ENCODE measurements around the gene FARP1.

The FARP1 gene

DNA sequence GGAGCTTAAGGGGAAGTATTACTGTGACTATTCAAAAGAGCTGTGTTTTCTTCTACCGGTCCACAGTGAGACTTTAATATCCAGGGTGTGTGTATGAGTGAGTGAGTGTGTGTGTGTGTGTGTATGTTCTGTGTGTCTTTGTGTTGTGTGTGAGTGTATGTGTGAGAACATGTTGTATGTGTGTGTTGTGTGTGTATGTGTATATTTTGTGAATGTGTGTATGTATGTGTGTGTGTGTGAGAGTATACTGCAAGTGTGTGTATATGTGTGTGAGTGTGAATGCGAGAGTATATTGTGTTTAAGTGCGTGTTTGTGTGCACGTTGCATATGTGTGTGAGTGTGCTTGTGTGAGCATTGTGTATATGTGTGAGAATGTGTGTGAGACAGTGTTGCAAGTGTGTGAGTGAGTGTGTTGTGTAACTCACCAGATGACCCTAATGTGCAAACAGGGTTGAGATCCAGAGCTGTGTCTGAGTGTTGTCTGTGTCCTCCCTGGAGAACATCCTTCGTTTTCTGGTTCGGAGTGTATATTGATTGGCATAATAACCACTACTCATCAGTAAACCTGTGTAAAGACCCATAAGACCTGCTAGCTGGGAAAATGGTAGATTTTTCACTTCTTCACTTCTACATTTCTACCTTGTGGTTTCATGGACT is 135.3 kb downstream of the FARP1 start:
- TF ChIP-seq, protein P1, sequence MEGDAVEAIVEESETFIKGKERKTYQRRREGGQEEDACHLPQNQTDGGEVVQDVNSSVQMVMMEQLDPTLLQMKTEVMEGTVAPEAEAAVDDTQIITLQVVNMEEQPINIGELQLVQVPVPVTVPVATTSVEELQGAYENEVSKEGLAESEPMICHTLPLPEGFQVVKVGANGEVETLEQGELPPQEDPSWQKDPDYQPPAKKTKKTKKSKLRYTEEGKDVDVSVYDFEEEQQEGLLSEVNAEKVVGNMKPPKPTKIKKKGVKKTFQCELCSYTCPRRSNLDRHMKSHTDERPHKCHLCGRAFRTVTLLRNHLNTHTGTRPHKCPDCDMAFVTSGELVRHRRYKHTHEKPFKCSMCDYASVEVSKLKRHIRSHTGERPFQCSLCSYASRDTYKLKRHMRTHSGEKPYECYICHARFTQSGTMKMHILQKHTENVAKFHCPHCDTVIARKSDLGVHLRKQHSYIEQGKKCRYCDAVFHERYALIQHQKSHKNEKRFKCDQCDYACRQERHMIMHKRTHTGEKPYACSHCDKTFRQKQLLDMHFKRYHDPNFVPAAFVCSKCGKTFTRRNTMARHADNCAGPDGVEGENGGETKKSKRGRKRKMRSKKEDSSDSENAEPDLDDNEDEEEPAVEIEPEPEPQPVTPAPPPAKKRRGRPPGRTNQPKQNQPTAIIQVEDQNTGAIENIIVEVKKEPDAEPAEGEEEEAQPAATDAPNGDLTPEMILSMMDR (IDR thresholded peaks at IDR 0.05; ENCODE audit: low read depth, low read length) = no peak
- no peak overlapping the region for H3K4me3 ChIP-seq (ENCODE audit: low read depth, low read length)

DNA sequence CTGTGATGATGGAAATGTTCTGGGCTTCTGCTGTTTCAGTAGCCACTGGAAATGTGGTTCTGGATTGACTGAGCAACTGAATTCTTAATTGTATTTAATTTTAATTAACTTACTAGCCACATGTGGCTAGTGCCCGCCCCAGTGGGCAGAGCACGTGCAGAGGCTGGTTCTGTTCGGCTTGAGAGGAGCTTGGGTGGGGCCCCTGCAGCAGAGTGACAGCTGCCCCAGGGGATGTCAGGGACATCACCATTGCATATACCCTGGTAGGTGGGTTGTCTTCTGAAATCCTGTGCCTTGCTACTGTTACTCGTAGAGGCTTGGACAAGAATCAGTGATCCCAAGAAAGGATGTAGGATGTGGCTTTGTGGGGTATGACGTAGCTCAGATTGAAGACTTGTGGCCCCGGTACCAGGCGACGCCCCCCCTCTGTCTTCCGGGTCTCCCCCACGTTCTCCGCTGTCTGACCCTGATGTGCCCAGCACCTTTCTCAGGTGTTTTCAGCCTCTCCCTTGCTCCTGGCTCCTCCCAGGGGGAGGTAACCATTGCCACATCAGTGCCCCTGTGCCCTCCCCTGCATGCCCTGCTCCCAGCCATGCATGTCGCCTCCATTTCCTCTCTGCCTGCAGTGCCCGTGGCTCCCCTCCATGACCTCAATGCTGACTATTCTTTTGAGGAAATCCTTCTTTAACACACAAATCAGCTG is 136.7 kb downstream of the FARP1 start:
- TF ChIP-seq, protein P1 (IDR thresholded peaks at IDR 0.05; ENCODE audit: low read depth, low read length) = no peak
- no peak overlapping the region for H3K4me3 ChIP-seq (ENCODE audit: low read depth, low read length)

DNA sequence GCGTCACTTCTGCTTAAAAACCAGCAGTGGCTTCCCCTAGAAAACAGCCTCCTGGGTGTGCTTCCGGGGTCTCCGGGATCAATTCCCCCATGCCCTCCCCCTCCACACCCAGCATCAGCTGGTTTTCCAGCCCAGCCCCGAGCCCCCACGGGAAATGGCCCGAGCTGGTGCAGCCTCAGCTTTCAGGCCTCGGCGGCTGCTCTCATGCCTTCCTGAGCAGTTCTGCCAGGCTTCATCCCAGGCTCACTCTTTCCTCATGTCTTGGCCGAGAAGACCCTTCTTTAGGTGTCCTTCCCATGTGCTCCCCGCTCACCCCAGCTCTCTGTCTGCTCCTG is 137.2 kb downstream of the FARP1 start:
- no peak overlapping the region for H3K4me3 ChIP-seq (ENCODE audit: low read depth, low read length)
- TF ChIP-seq, protein P1 (IDR thresholded peaks at IDR 0.05; ENCODE audit: low read depth, low read length) = no peak

DNA sequence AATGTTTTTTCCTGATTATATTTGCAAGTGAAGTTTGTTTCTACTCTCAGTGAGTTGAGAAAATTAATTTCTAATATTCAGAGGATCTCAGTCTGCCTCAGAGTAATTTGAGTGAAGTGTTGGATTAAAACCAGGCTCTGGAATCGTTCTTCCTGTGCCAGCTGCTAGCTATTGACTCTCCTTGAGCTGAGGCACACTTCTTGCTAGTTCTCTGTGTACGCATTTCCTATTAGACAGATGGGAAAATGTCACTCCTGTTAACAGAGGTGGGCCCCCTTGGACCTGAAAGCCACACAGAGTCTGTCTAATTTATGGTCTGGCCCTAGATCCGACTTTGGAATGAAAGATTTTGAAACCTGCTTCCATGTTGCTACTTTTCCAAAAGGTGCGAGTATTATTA is 141.8 kb downstream of the FARP1 start:
- H3K4me3 ChIP-seq (ENCODE audit: low read depth, low read length) = no peak overlapping the region
- TF ChIP-seq, protein P1 (IDR thresholded peaks at IDR 0.05; ENCODE audit: low read depth, low read length) = no peak

DNA sequence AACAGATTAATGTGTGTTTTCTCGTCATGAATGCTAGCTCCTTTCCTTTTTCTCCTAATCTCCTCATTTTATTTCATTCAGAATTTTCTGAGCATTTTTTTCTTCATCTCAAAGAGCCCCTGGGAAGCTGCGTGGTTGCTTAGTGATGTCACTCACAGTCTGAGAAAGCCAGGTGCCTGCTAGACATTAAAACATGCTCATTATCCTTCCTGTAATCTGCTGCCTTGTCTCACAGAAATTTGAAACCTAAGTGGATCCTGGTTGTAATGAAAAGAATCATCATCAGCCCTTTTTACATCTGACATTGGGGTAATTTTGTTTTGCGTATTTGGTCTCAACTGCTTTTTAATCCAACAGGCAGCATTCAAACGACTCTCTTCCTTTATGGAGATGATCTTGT is 142.4 kb downstream of the FARP1 start:
- TF ChIP-seq, protein P1 (IDR thresholded peaks at IDR 0.05; ENCODE audit: low read depth, low read length) = no peak
- no peak overlapping the region for H3K4me3 ChIP-seq (ENCODE audit: low read depth, low read length)

DNA sequence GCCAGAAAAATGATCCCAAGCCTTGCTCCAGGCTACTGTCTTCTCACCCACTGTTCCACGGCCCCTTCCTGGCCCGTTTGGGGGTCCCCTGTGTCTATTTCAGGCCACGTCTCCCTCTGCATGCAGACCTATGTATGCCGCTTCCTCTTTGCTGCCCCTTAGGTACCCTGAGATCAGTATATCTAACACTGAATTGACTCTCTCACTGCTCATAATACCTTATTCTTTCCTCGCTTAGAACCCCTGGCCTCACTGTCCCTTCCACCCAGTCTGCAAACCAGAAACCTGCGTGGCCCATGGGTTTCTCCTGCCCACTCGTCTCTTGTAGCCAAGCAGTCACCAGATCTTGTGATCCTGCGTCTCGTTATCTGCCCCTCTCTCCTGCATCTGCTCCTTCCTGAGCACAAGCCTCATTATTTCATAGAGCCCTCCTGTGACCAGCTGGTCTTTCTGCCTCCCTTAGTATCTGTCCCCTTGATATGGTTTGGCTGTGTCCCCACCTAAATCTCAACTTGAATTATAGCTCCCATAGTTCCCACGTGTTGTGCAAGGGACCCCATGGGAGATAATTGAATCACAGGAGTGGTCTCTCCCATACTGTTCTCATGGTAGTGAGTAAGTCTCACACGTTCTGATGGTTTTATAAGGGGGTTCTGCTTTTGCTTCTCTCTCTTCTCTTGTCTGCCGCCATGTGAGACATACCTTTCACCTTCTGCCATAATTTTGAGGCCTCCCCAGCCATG is 143.1 kb downstream of the FARP1 start:
- TF ChIP-seq, protein P1 (IDR thresholded peaks at IDR 0.05; ENCODE audit: low read depth, low read length) = no peak
- no peak overlapping the region for H3K4me3 ChIP-seq (ENCODE audit: low read depth, low read length)

DNA sequence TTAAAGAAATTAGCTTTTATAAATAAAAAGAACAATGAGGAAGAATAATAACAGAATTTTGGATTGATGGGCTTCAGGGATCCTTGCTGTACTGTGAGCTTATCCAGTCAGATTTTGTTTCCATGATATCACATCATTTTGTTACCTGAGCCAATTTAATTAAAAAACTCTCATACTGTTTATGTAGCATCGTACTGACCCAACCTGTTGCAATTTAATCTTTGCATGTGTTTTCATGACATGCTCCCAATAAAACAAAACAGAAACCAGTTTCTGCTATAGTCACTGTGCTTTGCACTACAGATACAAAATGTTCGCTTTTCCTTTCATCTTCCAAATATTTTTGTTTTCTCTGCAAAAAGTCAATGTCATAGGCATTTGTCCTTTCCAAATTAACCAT is 143.9 kb downstream of the FARP1 start:
- TF ChIP-seq, protein P1 (IDR thresholded peaks at IDR 0.05; ENCODE audit: low read depth, low read length) = no peak

More for the DNA sequence above, 143.9 kb downstream of the FARP1 start:
- H3K4me3 ChIP-seq (ENCODE audit: low read depth, low read length) = no peak overlapping the region
